NT2/D1 (cell line): Measurements from ENCODE around the gene BAG5.

Experiments
- SUZ12 ChIP-seq: IDR thresholded peaks from 2 replicates; pipeline ENCODE4 v1.6.1; 2011; ENCODE audit not compliant: insufficient read length, insufficient read depth; ENCODE audit errors: extremely low read depth
- YY1 ChIP-seq: IDR thresholded peaks from 2 replicates; pipeline ENCODE4 v1.6.1; 2011; ENCODE audit not compliant: insufficient read length, insufficient read depth
- ZNF274 ChIP-seq: IDR thresholded peaks from 2 replicates; pipeline ENCODE4 v1.6.1; 2011; ENCODE audit warnings: mild to moderate bottlenecking, low read depth, low read length

DNA sequence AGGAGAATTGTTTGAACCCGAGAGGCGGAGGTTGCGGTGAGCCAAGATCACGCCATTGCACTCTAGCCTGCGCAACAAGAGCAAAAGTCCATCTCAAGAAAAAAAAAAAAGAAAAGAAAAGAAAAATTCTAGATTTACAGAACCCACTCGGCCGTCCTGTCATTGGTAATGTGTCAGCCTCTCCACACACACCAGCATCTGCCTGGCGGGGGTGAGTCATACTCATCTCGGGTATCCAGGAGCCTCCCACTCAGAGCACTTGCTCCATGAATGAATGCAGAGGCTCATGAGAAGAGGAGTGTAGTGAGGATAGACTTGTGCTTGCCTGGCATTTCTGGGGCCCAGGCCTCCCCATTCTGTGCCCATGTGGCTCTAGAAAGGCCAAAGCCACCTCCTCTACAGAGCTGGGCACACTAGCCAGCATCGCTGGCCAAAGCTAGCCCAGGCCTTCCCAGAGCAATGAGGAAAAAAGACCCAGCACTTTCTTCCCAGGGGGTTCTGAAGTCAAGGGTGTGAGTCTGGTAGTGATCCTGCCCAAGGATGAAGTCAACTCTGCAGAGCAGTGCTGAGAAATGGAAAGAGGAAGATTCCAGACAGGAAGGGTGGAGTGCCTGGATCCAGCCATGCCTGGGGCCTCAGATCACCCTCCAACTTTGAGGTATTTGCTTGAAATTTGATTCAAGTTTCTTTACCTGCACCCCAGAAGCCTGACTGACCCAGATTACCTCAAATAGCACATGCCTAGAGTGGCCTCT lies 35.3 kb upstream of the BAG5 start:
- no peak for TF ChIP-seq YY1
- TF ChIP-seq SUZ12, result no peak
- TF ChIP-seq ZNF274, result no peak
